LHCN-M2 (cell line): ENCODE measurements around the gene RETSAT. TPM values are rescaled to one million over a fixed set of nuclear protein-coding genes. Genes with fewer than 3 reads are reported as not detected.

ENCODE experiments used
- DNase-seq: peaks from one replicate; pipeline ENCODE4 v3.0.0-alpha.2; 2012; ENCODE audit warnings: low read depth
- total RNA-seq: library from RNA; depleted of rRNA; stranded (reverse); fragments of >200 nt; gene quantifications from 2 replicates; pipeline ENCODE4 v1.2.3, GENCODE V29; 2014; rRNA removed

RETSAT gene
- total RNA-seq, 1 experiment from 2014 or later: 61.3 TPM

- DNase-seq: peak; percentile 93
Measured at GRCh38 chr2:85308896-85309555, 45.3 kb downstream of the RETSAT start.

DNA sequence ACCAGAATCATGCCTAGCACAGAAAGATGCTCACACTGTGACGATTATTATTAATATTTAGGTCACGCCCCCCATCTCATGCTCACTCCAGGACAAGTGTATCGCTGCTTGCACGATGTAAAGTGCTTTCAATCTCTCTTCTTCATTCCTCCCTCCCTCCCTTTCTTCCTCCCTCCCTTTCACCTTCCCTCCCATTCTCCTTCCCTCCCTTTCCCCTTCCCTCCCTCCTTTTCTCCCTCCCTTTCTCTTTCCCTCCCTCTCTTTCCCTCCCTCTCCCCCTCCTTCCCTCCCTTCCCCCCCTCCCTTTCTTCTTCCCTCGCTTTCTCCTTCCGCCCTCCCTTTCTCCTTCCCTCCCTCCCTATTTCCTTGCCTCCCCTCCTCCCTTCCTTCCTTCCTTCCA, 46.1 kb downstream of the RETSAT start:
- no peak for DNase-seq

DNA sequence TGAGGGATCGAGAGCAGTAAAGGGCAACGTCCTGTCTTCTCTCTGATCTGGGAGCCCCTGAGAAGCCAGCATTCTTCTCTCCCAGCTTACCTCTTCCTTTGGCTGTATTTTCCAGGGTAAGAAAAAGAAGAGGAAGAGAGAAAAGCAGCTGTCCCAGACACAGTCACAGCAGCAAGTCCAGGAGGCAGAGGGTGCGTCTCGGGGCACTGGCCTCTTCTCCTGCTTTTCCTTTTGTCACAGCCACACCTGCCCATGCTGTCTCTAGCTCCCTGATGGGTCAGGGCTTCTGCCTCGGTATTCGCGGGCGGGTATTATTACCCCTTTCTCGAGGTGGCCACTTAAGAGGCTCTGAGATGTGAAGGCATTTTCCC, 46.8 kb downstream of the RETSAT start:
- no peak for DNase-seq

- DNase-seq: no peak
Measured at GRCh38 chr2:85303780-85304531, 50.4 kb downstream of the RETSAT start.

- DNase-seq: no peak
Measured at GRCh38 chr2:85302121-85302520, 52.2 kb downstream of the RETSAT start.

Other genes with a start within 250 kb of the RETSAT start
- 0.46 and 1.1 TPM in 2 replicates for gene TCF7L1, start 221.1 kb downstream of the RETSAT start, total RNA-seq
- gene TGOLN2, start 26.5 kb downstream of the RETSAT start, total RNA-seq: 114 and 115 TPM in 2 replicates
- 20.4 and 22.6 TPM in 2 replicates for gene ELMOD3, start 241 bp upstream of the RETSAT start, total RNA-seq
- 156 and 172 TPM in 2 replicates for gene CAPG, start 55.8 kb upstream of the RETSAT start, total RNA-seq
- gene SH2D6, start 64.2 kb upstream of the RETSAT start, total RNA-seq: 5.9 and 8.0 TPM in 2 replicates
- gene MAT2A, start 184.6 kb upstream of the RETSAT start, total RNA-seq: 420 and 517 TPM in 2 replicates
- gene GGCX, start 207.0 kb upstream of the RETSAT start, total RNA-seq: 115 and 134 TPM in 2 replicates
- gene VAMP8, start 223.1 kb upstream of the RETSAT start, total RNA-seq: 21.2 and 27.1 TPM in 2 replicates
- gene VAMP5, start 229.9 kb upstream of the RETSAT start, total RNA-seq: 111 and 146 TPM in 2 replicates
- gene RNF181, start 241.2 kb upstream of the RETSAT start, total RNA-seq: 235 and 236 TPM in 2 replicates
- 18.9 and 24.4 TPM in 2 replicates for gene TMEM150A, start 248.2 kb upstream of the RETSAT start, total RNA-seq